NK-92 (cell line): Measurements from ENCODE around the gene CSGALNACT2.
"Not testable (repeated sequence)": the region's sequence is repeated elsewhere in the genome, so short reads cannot be mapped to it uniquely, and the experiment has no call there.

Source experiments
- DNase-seq: peaks from one replicate; lab custom pipeline; 2025; ENCODE audit not compliant: unreplicated experiment; lab: John Stamatoyannopoulos, UW

CSGALNACT2 gene

GRCh38 chr10:43138021-43138756 is at the start of gene CSGALNACT2:
CSGALNACT2 (plus strand) TSS chr10:43138445; CDS start chr10:43155150, 16,705 bp downstream.
- DNase-seq: peak; percentile 51

GRCh38 chr10:43089519-43089918 is 48.7 kb upstream of the CSGALNACT2 start:
- no peak for DNase-seq

- no peak for DNase-seq
These were observed 48.1 kb upstream of the CSGALNACT2 start for GRCh38 chr10:43090188-43090587.

- DNase-seq: no peak
These were observed 47.6 kb upstream of the CSGALNACT2 start for GRCh38 chr10:43090664-43091063.

GRCh38 chr10:43091846-43092245 is 46.4 kb upstream of the CSGALNACT2 start:
- no peak for DNase-seq

- DNase-seq: no peak
These were observed 44.7 kb upstream of the CSGALNACT2 start for GRCh38 chr10:43093423-43094076.

GRCh38 chr10:43094085-43094484 is 44.2 kb upstream of the CSGALNACT2 start:
- no peak for DNase-seq

GRCh38 chr10:43099339-43099738 is 38.9 kb upstream of the CSGALNACT2 start:
- DNase-seq: not testable (repeated sequence)

- no peak for DNase-seq
These were observed 38.3 kb upstream of the CSGALNACT2 start for GRCh38 chr10:43099928-43100327.

GRCh38 chr10:43100366-43100765 is 37.9 kb upstream of the CSGALNACT2 start:
- DNase-seq: no peak

GRCh38 chr10:43102063-43102828 is 36.0 kb upstream of the CSGALNACT2 start:
- no peak for DNase-seq

GRCh38 chr10:43105102-43105955 is 32.9 kb upstream of the CSGALNACT2 start:
- no peak for DNase-seq

GRCh38 chr10:43105956-43106229 is 32.4 kb upstream of the CSGALNACT2 start:
- DNase-seq: no peak

GRCh38 chr10:43106256-43107091 is 31.8 kb upstream of the CSGALNACT2 start:
- no peak for DNase-seq

GRCh38 chr10:43108951-43109350 is 29.3 kb upstream of the CSGALNACT2 start:
- no peak for DNase-seq

GRCh38 chr10:43109671-43110249 is 28.5 kb upstream of the CSGALNACT2 start:
- DNase-seq: no peak

GRCh38 chr10:43110338-43111071 is 27.7 kb upstream of the CSGALNACT2 start:
- no peak for DNase-seq

- DNase-seq: no peak
These were observed 27.1 kb upstream of the CSGALNACT2 start for GRCh38 chr10:43111101-43111500.

- DNase-seq: no peak
These were observed 26.2 kb upstream of the CSGALNACT2 start for GRCh38 chr10:43111921-43112607.
